ENCODE data around the gene CMTM3. TPM values are rescaled to one million over a fixed set of nuclear protein-coding genes. Genes with fewer than 3 reads are reported as not detected.

The CMTM3 gene
- total RNA-seq, 2 experiments from 2014 or later, result 53.7 to 59.7 TPM

Other genes starting within 250 kb of the CMTM3 start
- not detected for gene CDH5, start 238.0 kb upstream of the CMTM3 start, total RNA-seq
- gene BEAN1, start 177.4 kb upstream of the CMTM3 start, total RNA-seq, result not detected
- 1 to 10 TPM; 3.8 to 6.4 TPM for gene TK2, start 54.6 kb upstream of the CMTM3 start, total RNA-seq
- 100 to 1,000 TPM in 1 of 2 experiments, 10 to 100 TPM in 1; 93.5 to 122 TPM for gene CKLF, start 52.1 kb upstream of the CMTM3 start, total RNA-seq
- 10 to 100 TPM in 1 of 2 experiments, 1 to 10 TPM in 1; 6.4 to 11.8 TPM for gene CMTM1, start 38.3 kb upstream of the CMTM3 start, total RNA-seq
- under 1 TPM in 1 of 2 experiments, not detected in 1; 0.51 TPM for gene CMTM2, start 25.2 kb upstream of the CMTM3 start, total RNA-seq
- gene CMTM4, start 92.0 kb downstream of the CMTM3 start, total RNA-seq, result 1 to 10 TPM; 3.3 to 4.5 TPM
- gene DYNC1LI2, start 146.9 kb downstream of the CMTM3 start, total RNA-seq, result 10 to 100 TPM; 32.3 to 35.7 TPM
- gene TERB1, start 196.9 kb downstream of the CMTM3 start, total RNA-seq, result under 1 TPM in 1 of 2 experiments, not detected in 1; 0.14 TPM
- 100 to 1,000 TPM; 102 to 125 TPM for gene NAE1, start 226.3 kb downstream of the CMTM3 start, total RNA-seq
- gene CA7, start 239.7 kb downstream of the CMTM3 start, total RNA-seq, result under 1 TPM in 1 of 2 experiments, not detected in 1; 0.16 TPM

All from activated CD4-positive, alpha-beta T cell treated with anti-CD3 and anti-CD28 coated beads for 36 hours (primary cell).